ENCODE measurements around the gene UBE3C.

UBE3C gene

GRCh38 chr7:157183832-157184231 lies 45.1 kb downstream of the UBE3C start:
- DNase-seq = no peak

GRCh38 chr7:157188091-157188665 lies 49.5 kb downstream of the UBE3C start:
- DNase-seq = no peak

- no peak for DNase-seq
Observed at GRCh38 chr7:157189405-157189804, 50.7 kb downstream of the UBE3C start.

GRCh38 chr7:157192861-157193260 lies 54.1 kb downstream of the UBE3C start:
- no peak for DNase-seq

GRCh38 chr7:157193274-157193673 lies 54.5 kb downstream of the UBE3C start:
- no peak for DNase-seq

GRCh38 chr7:157194948-157195347 lies 56.2 kb downstream of the UBE3C start:
- DNase-seq = no peak

- DNase-seq = no peak
Observed at GRCh38 chr7:157195868-157196267, 57.1 kb downstream of the UBE3C start.

- DNase-seq = no peak
Observed at GRCh38 chr7:157204134-157204533, 65.4 kb downstream of the UBE3C start.

- no peak for DNase-seq
Observed at GRCh38 chr7:157205438-157205837, 66.7 kb downstream of the UBE3C start.

- DNase-seq = no peak
Observed at GRCh38 chr7:157208571-157209413, 70.1 kb downstream of the UBE3C start.

GRCh38 chr7:157210682-157211081 lies 72.0 kb downstream of the UBE3C start:
- no peak for DNase-seq

GRCh38 chr7:157211690-157212089 lies 73.0 kb downstream of the UBE3C start:
- DNase-seq = peak; percentile 62 to 72

GRCh38 chr7:157219154-157219553 lies 80.4 kb downstream of the UBE3C start:
- DNase-seq = no peak

GRCh38 chr7:157220916-157221569 lies 82.3 kb downstream of the UBE3C start:
- DNase-seq = no peak

GRCh38 chr7:157222687-157223086 lies 84.0 kb downstream of the UBE3C start:
- DNase-seq = no peak

- DNase-seq = no peak
Observed at GRCh38 chr7:157224627-157225026, 85.9 kb downstream of the UBE3C start.

GRCh38 chr7:157228864-157229422 lies 90.2 kb downstream of the UBE3C start:
- DNase-seq = peak in 1 of 2 experiments; percentile 25

- no peak for DNase-seq
Observed at GRCh38 chr7:157233677-157234076, 95.0 kb downstream of the UBE3C start.

GRCh38 chr7:157234271-157234670 lies 95.5 kb downstream of the UBE3C start:
- no peak for DNase-seq

GRCh38 chr7:157235357-157236333 lies 96.9 kb downstream of the UBE3C start:
- DNase-seq = no peak

GRCh38 chr7:157238087-157238486 lies 99.4 kb downstream of the UBE3C start:
- no peak for DNase-seq

- DNase-seq = no peak
Observed at GRCh38 chr7:157239571-157240270, 101.0 kb downstream of the UBE3C start.

Data from SHP77 (cell line).